ENCODE data around the gene BRI3BP.
"Not testable (repeated sequence)": the region's sequence is repeated elsewhere in the genome, so short reads cannot be mapped to it uniquely, and the experiment has no call there.

BRI3BP gene

GRCh38 chr12:125070112-125070511, 76.7 kb downstream of the BRI3BP start:
- DNase-seq, result no peak

- no peak for DNase-seq
Observed at GRCh38 chr12:125070661-125071390, 77.4 kb downstream of the BRI3BP start.

- no peak for DNase-seq
Observed at GRCh38 chr12:125071456-125071855, 78.0 kb downstream of the BRI3BP start.

- no peak for DNase-seq
Observed at GRCh38 chr12:125072496-125072895, 79.1 kb downstream of the BRI3BP start.

- not testable (repeated sequence) for DNase-seq
Observed at GRCh38 chr12:125074294-125074693, 80.8 kb downstream of the BRI3BP start.

- no peak for DNase-seq
Observed at GRCh38 chr12:125076103-125076502, 82.7 kb downstream of the BRI3BP start.

- DNase-seq, result no peak
Observed at GRCh38 chr12:125079084-125079483, 85.6 kb downstream of the BRI3BP start.

GRCh38 chr12:125079648-125080645, 86.5 kb downstream of the BRI3BP start:
- DNase-seq, result no peak

All from NCI-H1436 treated with DMSO at 0.1 percent for 48 hours (cell line).